ENCODE measurements around the gene GJD4. TPM values are rescaled to one million over a fixed set of nuclear protein-coding genes. Genes with fewer than 3 reads are reported as not detected.

GJD4 gene
- polyA plus RNA-seq, 2 donors, result not detected

GRCh38 chr10:35611750-35612149 is 6.6 kb downstream of the GJD4 start:
- Histone ChIP-seq H3K27ac (ENCODE audit: low read depth in 2 of 2, low read length in 1 of 2) (no peak overlapping the region), H3K4me1 (ENCODE audit: control insufficient read depth in 2 of 2, insufficient read depth in 2 of 2, low read length in 1 of 2) (peaks cover 0 to 6% of the 10 kb centered on the region in 2 donors), H3K9me3 (ENCODE audit: control insufficient read depth in 2 of 2, insufficient read depth in 1 of 2, low read depth in 1 of 2, low read length in 1 of 2) (no peaks in the 10 kb centered on the region), H3K27me3 (ENCODE audit: control insufficient read depth in 1 of 2, insufficient read depth in 2 of 2, low read length in 2 of 2) (peaks cover 0 to 5% of the 10 kb centered on the region in 2 donors), H3K4me3 (ENCODE audit: low read depth in 1 of 2, low read length in 2 of 2) (no peak overlapping the region), H3K36me3 (ENCODE audit: control insufficient read depth in 2 of 2, insufficient read depth in 2 of 2, low read length in 1 of 2) (no peaks in the 10 kb centered on the region)
- 83 to 85% methylated on average over 6 of the region's 6 CpGs for WGBS, 2 donors

- H3K4me1 ChIP-seq (ENCODE audit: control insufficient read depth in 2 of 2, insufficient read depth in 2 of 2, low read length in 1 of 2), result peaks cover 0 to 4% of the 10 kb centered on the region in 2 donors
- H3K36me3 ChIP-seq (ENCODE audit: control insufficient read depth in 2 of 2, insufficient read depth in 2 of 2, low read length in 1 of 2), result no peaks in the 10 kb centered on the region
- H3K27ac ChIP-seq (ENCODE audit: low read depth in 2 of 2, low read length in 1 of 2), result no peak overlapping the region
- H3K27me3 ChIP-seq (ENCODE audit: control insufficient read depth in 1 of 2, insufficient read depth in 2 of 2, low read length in 2 of 2), result peaks cover 0 to 3% of the 10 kb centered on the region in 2 donors
- 40 to 45% methylated on average over 6 of the region's 6 CpGs for WGBS, 2 donors
- no peak overlapping the region for H3K4me3 ChIP-seq (ENCODE audit: low read depth in 1 of 2, low read length in 2 of 2)
- no peaks in the 10 kb centered on the region for H3K9me3 ChIP-seq (ENCODE audit: control insufficient read depth in 2 of 2, insufficient read depth in 1 of 2, low read depth in 1 of 2, low read length in 1 of 2)
Measured at GRCh38 chr10:35612385-35613106, 7.4 kb downstream of the GJD4 start.

- no peak overlapping the region for H3K27ac ChIP-seq (ENCODE audit: low read depth in 2 of 2, low read length in 1 of 2)
- 55 to 58% methylated on average over 2 of the region's 2 CpGs for WGBS, 2 donors
- H3K27me3 ChIP-seq (ENCODE audit: control insufficient read depth in 1 of 2, insufficient read depth in 2 of 2, low read length in 2 of 2), result peaks cover 0 to 2% of the 10 kb centered on the region in 2 donors
- no peaks in the 10 kb centered on the region for H3K4me1 ChIP-seq (ENCODE audit: control insufficient read depth in 2 of 2, insufficient read depth in 2 of 2, low read length in 1 of 2)
- H3K4me3 ChIP-seq (ENCODE audit: low read depth in 1 of 2, low read length in 2 of 2), result no peak overlapping the region
- H3K36me3 ChIP-seq (ENCODE audit: control insufficient read depth in 2 of 2, insufficient read depth in 2 of 2, low read length in 1 of 2), result no peaks in the 10 kb centered on the region
- no peaks in the 10 kb centered on the region for H3K9me3 ChIP-seq (ENCODE audit: control insufficient read depth in 2 of 2, insufficient read depth in 1 of 2, low read depth in 1 of 2, low read length in 1 of 2)
Measured at GRCh38 chr10:35613107-35613440, 7.9 kb downstream of the GJD4 start.

- WGBS, 2 donors, result 63 to 66% methylated on average over 8 of the region's 8 CpGs
- H3K27me3 ChIP-seq (ENCODE audit: control insufficient read depth in 1 of 2, insufficient read depth in 2 of 2, low read length in 2 of 2), result no peaks in the 10 kb centered on the region
Measured at GRCh38 chr10:35613597-35614226, 8.6 kb downstream of the GJD4 start.

GRCh38 chr10:35614312-35614711 is 9.2 kb downstream of the GJD4 start:
- no peaks in the 10 kb centered on the region for H3K4me1 ChIP-seq (ENCODE audit: control insufficient read depth in 2 of 2, insufficient read depth in 2 of 2, low read length in 1 of 2)
- no peaks in the 10 kb centered on the region for H3K36me3 ChIP-seq (ENCODE audit: control insufficient read depth in 2 of 2, insufficient read depth in 2 of 2, low read length in 1 of 2)
- no peaks in the 10 kb centered on the region for H3K27me3 ChIP-seq (ENCODE audit: control insufficient read depth in 1 of 2, insufficient read depth in 2 of 2, low read length in 2 of 2)
- 46 to 51% methylated on average over 5 of the region's 5 CpGs for WGBS, 2 donors
- H3K4me3 ChIP-seq (ENCODE audit: low read depth in 1 of 2, low read length in 2 of 2), result no peak overlapping the region
- no peaks in the 10 kb centered on the region for H3K9me3 ChIP-seq (ENCODE audit: control insufficient read depth in 2 of 2, insufficient read depth in 1 of 2, low read depth in 1 of 2, low read length in 1 of 2)
- no peak overlapping the region for H3K27ac ChIP-seq (ENCODE audit: low read depth in 2 of 2, low read length in 1 of 2)

More at GRCh38 chr10:35613597-35614226, 8.6 kb downstream of the GJD4 start:
- Histone ChIP-seq H3K9me3 (ENCODE audit: control insufficient read depth in 2 of 2, insufficient read depth in 1 of 2, low read depth in 1 of 2, low read length in 1 of 2) (no peaks in the 10 kb centered on the region), H3K4me1 (ENCODE audit: control insufficient read depth in 2 of 2, insufficient read depth in 2 of 2, low read length in 1 of 2) (no peaks in the 10 kb centered on the region), H3K36me3 (ENCODE audit: control insufficient read depth in 2 of 2, insufficient read depth in 2 of 2, low read length in 1 of 2) (no peaks in the 10 kb centered on the region), H3K4me3 (ENCODE audit: low read depth in 1 of 2, low read length in 2 of 2) (no peak overlapping the region), H3K27ac (ENCODE audit: low read depth in 2 of 2, low read length in 1 of 2) (no peak overlapping the region)

GRCh38 chr10:35626971-35627507 is 21.9 kb downstream of the GJD4 start:
- Histone ChIP-seq H3K27me3 (ENCODE audit: control insufficient read depth in 1 of 2, insufficient read depth in 2 of 2, low read length in 2 of 2) (peaks cover 0 to 6% of the 10 kb centered on the region in 2 donors), H3K9me3 (ENCODE audit: control insufficient read depth in 2 of 2, insufficient read depth in 1 of 2, low read depth in 1 of 2, low read length in 1 of 2) (no peaks in the 10 kb centered on the region), H3K36me3 (ENCODE audit: control insufficient read depth in 2 of 2, insufficient read depth in 2 of 2, low read length in 1 of 2) (no peaks in the 10 kb centered on the region), H3K4me3 (ENCODE audit: low read depth in 1 of 2, low read length in 2 of 2) (no peak overlapping the region), H3K27ac (ENCODE audit: low read depth in 2 of 2, low read length in 1 of 2) (no peak overlapping the region), H3K4me1 (ENCODE audit: control insufficient read depth in 2 of 2, insufficient read depth in 2 of 2, low read length in 1 of 2) (no peaks in the 10 kb centered on the region)
- WGBS, 2 donors, result 74 to 77% methylated on average over 6 of the region's 6 CpGs

GRCh38 chr10:35631404-35631803 is 26.3 kb downstream of the GJD4 start:
- peaks cover 0 to 6% of the 10 kb centered on the region in 2 donors for H3K27me3 ChIP-seq (ENCODE audit: control insufficient read depth in 1 of 2, insufficient read depth in 2 of 2, low read length in 2 of 2)
- no peaks in the 10 kb centered on the region for H3K36me3 ChIP-seq (ENCODE audit: control insufficient read depth in 2 of 2, insufficient read depth in 2 of 2, low read length in 1 of 2)
- H3K4me3 ChIP-seq (ENCODE audit: low read depth in 1 of 2, low read length in 2 of 2), result no peak overlapping the region
- H3K27ac ChIP-seq (ENCODE audit: low read depth in 2 of 2, low read length in 1 of 2), result no peak overlapping the region
- no peaks in the 10 kb centered on the region for H3K9me3 ChIP-seq (ENCODE audit: control insufficient read depth in 2 of 2, insufficient read depth in 1 of 2, low read depth in 1 of 2, low read length in 1 of 2)
- 88 to 89% methylated on average over 1 of the region's 1 CpG for WGBS, 2 donors
- no peaks in the 10 kb centered on the region for H3K4me1 ChIP-seq (ENCODE audit: control insufficient read depth in 2 of 2, insufficient read depth in 2 of 2, low read length in 1 of 2)

- no peaks in the 10 kb centered on the region for H3K36me3 ChIP-seq (ENCODE audit: control insufficient read depth in 2 of 2, insufficient read depth in 2 of 2, low read length in 1 of 2)
- H3K9me3 ChIP-seq (ENCODE audit: control insufficient read depth in 2 of 2, insufficient read depth in 1 of 2, low read depth in 1 of 2, low read length in 1 of 2), result no peaks in the 10 kb centered on the region
- no peaks in the 10 kb centered on the region for H3K4me1 ChIP-seq (ENCODE audit: control insufficient read depth in 2 of 2, insufficient read depth in 2 of 2, low read length in 1 of 2)
- no peak overlapping the region for H3K4me3 ChIP-seq (ENCODE audit: low read depth in 1 of 2, low read length in 2 of 2)
- peaks cover 0 to under 1% of the 10 kb centered on the region in 2 donors for H3K27me3 ChIP-seq (ENCODE audit: control insufficient read depth in 1 of 2, insufficient read depth in 2 of 2, low read length in 2 of 2)
- H3K27ac ChIP-seq (ENCODE audit: low read depth in 2 of 2, low read length in 1 of 2), result no peak overlapping the region
Measured at GRCh38 chr10:35632027-35632426, 26.9 kb downstream of the GJD4 start.

GRCh38 chr10:35633006-35633980 is 28.2 kb downstream of the GJD4 start:
- Histone ChIP-seq H3K36me3 (ENCODE audit: control insufficient read depth in 2 of 2, insufficient read depth in 2 of 2, low read length in 1 of 2) (no peaks in the 10 kb centered on the region), H3K4me1 (ENCODE audit: control insufficient read depth in 2 of 2, insufficient read depth in 2 of 2, low read length in 1 of 2) (no peaks in the 10 kb centered on the region), H3K27ac (ENCODE audit: low read depth in 2 of 2, low read length in 1 of 2) (no peak overlapping the region), H3K9me3 (ENCODE audit: control insufficient read depth in 2 of 2, insufficient read depth in 1 of 2, low read depth in 1 of 2, low read length in 1 of 2) (no peaks in the 10 kb centered on the region), H3K4me3 (ENCODE audit: low read depth in 1 of 2, low read length in 2 of 2) (no peak overlapping the region), H3K27me3 (ENCODE audit: control insufficient read depth in 1 of 2, insufficient read depth in 2 of 2, low read length in 2 of 2) (no peaks in the 10 kb centered on the region)
- 54 to 57% methylated on average over 12 of the region's 12 CpGs for WGBS, 2 donors
